ENCODE results near the gene SLC44A2. TPM values are rescaled to one million over a fixed set of nuclear protein-coding genes. Genes with fewer than 3 reads are reported as not detected.
A peak's percentile ranks its signal among the peaks of the same experiment; 100 is the strongest.

Gene SLC44A2
- total RNA-seq: 83.0 and 87.4 TPM in 2 replicates

GRCh38 chr19:10625003-10625761, at the start of gene SLC44A2:
Gene SLC44A2 (plus strand): TSS chr19:10625553. CDS start chr19:10625634, 81 bp downstream.
- DNase-seq (ENCODE audit: low spot score): no peak
- Mint-ChIP-seq H3K27ac (peak within 1 kb of the TSS; percentile 60), H3K9me3 (no peaks in the 10 kb centered on the region), H3K36me3 (ENCODE audit: low read depth) (peaks cover 20% of the 10 kb centered on the region), H3K4me3 (ENCODE audit: low read depth) (no peak within 1 kb of the TSS), H3K4me1 (ENCODE audit: low read depth) (peaks cover 21% of the 10 kb centered on the region), H3K27me3 (ENCODE audit: low read depth) (no peaks in the 10 kb centered on the region)
- intact Hi-C loops (cut with micrococcal nuclease): no loop called here

- Mint-ChIP-seq H3K36me3 (ENCODE audit: low read depth) (no peaks in the 10 kb centered on the region), H3K27ac (no peak overlapping the region), H3K27me3 (ENCODE audit: low read depth) (no peaks in the 10 kb centered on the region), H3K9me3 (no peaks in the 10 kb centered on the region), H3K4me3 (ENCODE audit: low read depth) (no peak overlapping the region), H3K4me1 (ENCODE audit: low read depth) (peaks cover 7% of the 10 kb centered on the region)
- no peak for DNase-seq (ENCODE audit: low spot score)
- intact Hi-C loops (cut with micrococcal nuclease): no loop called here
These were observed 47.4 kb upstream of the SLC44A2 start for GRCh38 chr19:10577951-10578350.

- Mint-ChIP-seq H3K27ac (no peak overlapping the region), H3K36me3 (ENCODE audit: low read depth) (no peaks in the 10 kb centered on the region), H3K4me1 (ENCODE audit: low read depth) (peaks cover 17% of the 10 kb centered on the region), H3K9me3 (no peaks in the 10 kb centered on the region), H3K27me3 (ENCODE audit: low read depth) (peaks cover 8% of the 10 kb centered on the region), H3K4me3 (ENCODE audit: low read depth) (no peak overlapping the region)
- intact Hi-C loops (cut with micrococcal nuclease): loop anchor here (1.0 to 2.0 kb wide), 3 partner anchors 22 to 118 kb away; no protein-coding TSS in a partner anchor
- peak; percentile 81 for DNase-seq (ENCODE audit: low spot score)
These were observed 44.2 kb upstream of the SLC44A2 start for GRCh38 chr19:10580979-10581631.

GRCh38 chr19:10582091-10582490, 43.3 kb upstream of the SLC44A2 start:
- intact Hi-C loops (cut with micrococcal nuclease): no loop called here
- no peak overlapping the region for H3K4me3 Mint-ChIP-seq (ENCODE audit: low read depth)
- no peaks in the 10 kb centered on the region for H3K36me3 Mint-ChIP-seq (ENCODE audit: low read depth)
- H3K9me3 Mint-ChIP-seq: no peaks in the 10 kb centered on the region
- DNase-seq (ENCODE audit: low spot score): no peak
- peaks cover 12% of the 10 kb centered on the region for H3K27me3 Mint-ChIP-seq (ENCODE audit: low read depth)
- no peak overlapping the region for H3K27ac Mint-ChIP-seq
- peaks cover 17% of the 10 kb centered on the region for H3K4me1 Mint-ChIP-seq (ENCODE audit: low read depth)

GRCh38 chr19:10583036-10583776, 42.1 kb upstream of the SLC44A2 start:
- Mint-ChIP-seq H3K27me3 (ENCODE audit: low read depth) (peaks cover 19% of the 10 kb centered on the region), H3K9me3 (no peaks in the 10 kb centered on the region), H3K27ac (no peak overlapping the region), H3K4me1 (ENCODE audit: low read depth) (peaks cover 22% of the 10 kb centered on the region), H3K36me3 (ENCODE audit: low read depth) (no peaks in the 10 kb centered on the region), H3K4me3 (ENCODE audit: low read depth) (no peak overlapping the region)
- intact Hi-C loops (cut with micrococcal nuclease): no loop called here
- DNase-seq (ENCODE audit: low spot score): no peak

GRCh38 chr19:10586396-10586795, 39.0 kb upstream of the SLC44A2 start:
- no peak overlapping the region for H3K4me3 Mint-ChIP-seq (ENCODE audit: low read depth)
- H3K4me1 Mint-ChIP-seq (ENCODE audit: low read depth): peaks cover 17% of the 10 kb centered on the region
- H3K27me3 Mint-ChIP-seq (ENCODE audit: low read depth): peaks cover 19% of the 10 kb centered on the region
- DNase-seq (ENCODE audit: low spot score): no peak
- intact Hi-C loops (cut with micrococcal nuclease): no loop called here
- H3K36me3 Mint-ChIP-seq (ENCODE audit: low read depth): no peaks in the 10 kb centered on the region
- no peak overlapping the region for H3K27ac Mint-ChIP-seq
- no peaks in the 10 kb centered on the region for H3K9me3 Mint-ChIP-seq

GRCh38 chr19:10587022-10587838, 38.1 kb upstream of the SLC44A2 start, which contains the start of gene AP1M2:
Gene AP1M2 (minus strand): TSS chr19:10587312. CDS start chr19:10587231, 81 bp downstream.
- no peak within 1 kb of the TSS for H3K4me3 Mint-ChIP-seq (ENCODE audit: low read depth)

GRCh38 chr19:10587839-10588150, 37.6 kb upstream of the SLC44A2 start:
- DNase-seq (ENCODE audit: low spot score): no peak
- Mint-ChIP-seq H3K27ac (no peak overlapping the region), H3K4me3 (ENCODE audit: low read depth) (no peak overlapping the region), H3K36me3 (ENCODE audit: low read depth) (no peaks in the 10 kb centered on the region), H3K27me3 (ENCODE audit: low read depth) (peaks cover 19% of the 10 kb centered on the region), H3K4me1 (ENCODE audit: low read depth) (peaks cover 17% of the 10 kb centered on the region), H3K9me3 (no peaks in the 10 kb centered on the region)
- intact Hi-C loops (cut with micrococcal nuclease): no loop called here

More at GRCh38 chr19:10587022-10587838, 38.1 kb upstream of the SLC44A2 start, which contains the start of gene AP1M2:
- Mint-ChIP-seq H3K9me3 (no peaks in the 10 kb centered on the region), H3K36me3 (ENCODE audit: low read depth) (no peaks in the 10 kb centered on the region), H3K4me1 (ENCODE audit: low read depth) (peaks cover 17% of the 10 kb centered on the region), H3K27me3 (ENCODE audit: low read depth) (peaks cover 19% of the 10 kb centered on the region), H3K27ac (no peak within 1 kb of the TSS)
- DNase-seq (ENCODE audit: low spot score): no peak
- intact Hi-C loops (cut with micrococcal nuclease): no loop called here

- Mint-ChIP-seq H3K36me3 (ENCODE audit: low read depth) (no peaks in the 10 kb centered on the region), H3K4me1 (ENCODE audit: low read depth) (peaks cover 19% of the 10 kb centered on the region), H3K27ac (no peak overlapping the region), H3K9me3 (no peaks in the 10 kb centered on the region), H3K4me3 (ENCODE audit: low read depth) (no peak overlapping the region), H3K27me3 (ENCODE audit: low read depth) (no peaks in the 10 kb centered on the region)
- intact Hi-C loops (cut with micrococcal nuclease): no loop called here
- DNase-seq (ENCODE audit: low spot score): no peak
These were observed 32.2 kb upstream of the SLC44A2 start for GRCh38 chr19:10593148-10593547.

- Mint-ChIP-seq H3K36me3 (ENCODE audit: low read depth) (no peaks in the 10 kb centered on the region), H3K4me3 (ENCODE audit: low read depth) (no peak overlapping the region), H3K9me3 (no peaks in the 10 kb centered on the region), H3K4me1 (ENCODE audit: low read depth) (peaks cover 19% of the 10 kb centered on the region), H3K27ac (peak overlapping the region; percentile 40), H3K27me3 (ENCODE audit: low read depth) (no peaks in the 10 kb centered on the region)
- no peak for DNase-seq (ENCODE audit: low spot score)
- intact Hi-C loops (cut with micrococcal nuclease): no loop called here
These were observed 31.3 kb upstream of the SLC44A2 start for GRCh38 chr19:10593820-10594637.

- intact Hi-C loops (cut with micrococcal nuclease): loop anchor here (5.0 kb wide), 1 partner anchor 52 kb away; the partner anchor contains the start of gene ILF3
- Mint-ChIP-seq H3K4me3 (ENCODE audit: low read depth) (no peak overlapping the region), H3K36me3 (ENCODE audit: low read depth) (peaks cover 11% of the 10 kb centered on the region), H3K9me3 (no peaks in the 10 kb centered on the region), H3K27me3 (ENCODE audit: low read depth) (peaks cover 1% of the 10 kb centered on the region), H3K27ac (no peak overlapping the region), H3K4me1 (ENCODE audit: low read depth) (peaks cover 31% of the 10 kb centered on the region)
- no peak for DNase-seq (ENCODE audit: low spot score)
These were observed 25.2 kb upstream of the SLC44A2 start for GRCh38 chr19:10600149-10600548.
